ENCODE measurements around the gene TEKT5. TPM values are rescaled to one million over a fixed set of nuclear protein-coding genes. Genes with fewer than 3 reads are reported as not detected.
"Not testable (repeated sequence)": the region's sequence is repeated elsewhere in the genome, so short reads cannot be mapped to it uniquely, and the experiment has no call there.

TEKT5 gene
- total RNA-seq, 1 donor from 2014 or later: 0.59 TPM

GRCh38 chr16:10658943-10659342 is 35.8 kb downstream of the TEKT5 start:
- no peak for DNase-seq

- no peak for DNase-seq
Measured at GRCh38 chr16:10657925-10658324, 36.8 kb downstream of the TEKT5 start.

DNA sequence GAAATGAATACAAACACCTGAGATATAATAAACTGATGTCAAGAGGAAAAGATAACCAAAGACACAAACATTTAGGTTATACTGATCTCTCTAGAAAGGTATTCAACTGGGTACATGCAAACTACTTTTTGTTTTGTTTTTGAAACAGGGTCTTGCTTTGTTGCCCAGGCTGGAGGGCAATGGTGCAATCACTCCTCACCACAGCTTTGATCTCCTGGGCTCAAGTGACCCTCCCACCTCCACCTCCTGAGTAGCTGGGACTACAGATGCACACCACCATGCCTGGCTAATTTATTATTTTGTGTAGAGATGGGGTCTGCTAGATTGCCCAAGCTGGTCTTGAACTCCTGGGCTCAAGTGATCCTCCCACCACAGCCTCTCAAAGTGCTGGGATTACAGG is 38.1 kb downstream of the TEKT5 start:
- no peak for DNase-seq

DNA sequence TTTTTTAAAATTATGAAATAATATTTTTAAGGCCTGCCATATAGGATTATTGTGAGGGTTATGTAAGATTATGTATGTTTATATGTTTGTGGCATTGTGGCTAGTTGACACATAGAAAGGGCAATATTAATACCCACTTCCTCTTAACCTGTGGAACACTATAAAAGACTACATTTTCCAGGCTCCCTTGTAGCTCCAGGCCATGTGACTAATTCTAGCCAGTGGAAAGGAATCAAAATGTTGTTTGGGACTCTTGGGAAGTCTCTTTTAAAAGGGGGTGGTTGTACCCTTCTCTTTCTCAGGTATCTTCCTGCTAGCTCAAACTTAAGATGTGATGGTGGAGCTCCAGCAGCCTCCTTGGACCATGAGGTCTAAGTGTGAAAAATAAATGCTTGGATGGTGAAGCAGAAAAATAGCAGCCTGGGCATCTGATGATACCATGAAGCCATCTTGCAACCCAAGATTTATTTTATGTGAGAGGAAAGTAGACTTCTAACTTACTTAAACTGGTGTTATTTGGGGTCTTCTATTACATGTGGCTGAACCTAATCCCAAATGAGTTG is 39.2 kb downstream of the TEKT5 start:
- DNase-seq: no peak

GRCh38 chr16:10654592-10655414 is 39.9 kb downstream of the TEKT5 start:
- DNase-seq: no peak

DNA sequence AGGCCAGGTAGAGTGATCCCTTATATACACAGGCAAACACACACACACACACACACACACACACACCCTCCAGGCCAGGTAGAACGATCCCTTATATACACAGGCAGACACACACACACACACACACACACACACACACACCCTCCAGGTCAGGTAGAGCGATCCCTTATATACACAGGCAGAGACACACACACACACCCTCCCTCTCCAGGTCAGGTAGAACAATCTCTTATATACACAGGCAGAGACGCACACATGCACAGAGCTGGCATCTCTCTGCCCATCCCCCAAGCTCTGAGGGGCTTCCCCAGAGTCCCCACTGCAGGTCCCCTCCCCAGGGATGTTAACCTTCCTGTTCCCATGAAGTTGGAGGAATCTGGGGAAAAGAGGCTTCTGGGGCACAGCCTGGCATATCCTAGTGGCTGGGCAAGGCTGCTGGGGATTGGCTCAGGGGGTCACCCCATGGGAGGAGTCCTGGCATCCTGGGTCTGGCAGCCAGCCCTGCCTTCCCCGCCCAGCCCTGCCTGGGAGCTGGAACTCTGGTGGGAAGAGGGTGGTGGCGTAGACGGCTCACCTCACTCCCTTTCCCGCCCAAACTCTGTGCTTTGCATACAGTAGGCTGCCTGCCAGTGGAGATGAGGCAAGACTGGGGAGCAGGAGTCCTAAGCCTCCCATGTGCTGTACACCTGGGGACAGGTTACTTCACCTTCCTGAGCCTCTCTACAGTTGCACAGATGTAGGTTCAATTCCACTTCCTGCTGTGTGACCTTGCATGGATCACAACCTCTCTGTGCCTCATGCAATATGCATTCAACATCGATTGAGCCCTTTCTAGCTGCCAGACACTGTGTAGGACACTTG is 41.8 kb downstream of the TEKT5 start:
- DNase-seq: no peak

- DNase-seq: not testable (repeated sequence)
Measured at GRCh38 chr16:10649098-10649497, 45.6 kb downstream of the TEKT5 start.

GRCh38 chr16:10647721-10648296 is 46.9 kb downstream of the TEKT5 start:
- DNase-seq: no peak

DNA sequence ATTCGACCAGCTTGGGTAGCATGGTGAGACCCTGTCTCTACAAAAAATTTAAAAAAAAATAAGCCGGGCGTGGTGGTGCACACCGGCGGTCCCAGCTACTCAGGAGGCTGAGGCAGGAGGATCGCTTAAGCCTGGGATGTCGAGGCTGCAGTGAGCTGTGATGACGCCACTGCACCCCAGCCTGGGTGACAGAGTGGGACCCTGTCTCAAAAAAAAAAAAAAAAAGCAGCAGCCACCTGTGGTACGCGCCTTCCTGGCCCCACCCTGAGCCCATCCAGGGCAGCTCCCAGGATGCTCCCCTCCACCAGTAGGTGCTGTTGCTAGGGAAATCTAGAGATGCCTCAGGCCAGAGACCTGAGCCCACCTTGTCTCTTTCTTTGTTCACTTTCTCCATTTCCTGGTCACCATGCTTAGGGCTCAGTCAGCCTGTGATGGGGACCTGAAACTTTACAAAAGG is 47.4 kb downstream of the TEKT5 start:
- DNase-seq: no peak

- no peak for DNase-seq
Measured at GRCh38 chr16:10646581-10647263, 48.0 kb downstream of the TEKT5 start.

DNA sequence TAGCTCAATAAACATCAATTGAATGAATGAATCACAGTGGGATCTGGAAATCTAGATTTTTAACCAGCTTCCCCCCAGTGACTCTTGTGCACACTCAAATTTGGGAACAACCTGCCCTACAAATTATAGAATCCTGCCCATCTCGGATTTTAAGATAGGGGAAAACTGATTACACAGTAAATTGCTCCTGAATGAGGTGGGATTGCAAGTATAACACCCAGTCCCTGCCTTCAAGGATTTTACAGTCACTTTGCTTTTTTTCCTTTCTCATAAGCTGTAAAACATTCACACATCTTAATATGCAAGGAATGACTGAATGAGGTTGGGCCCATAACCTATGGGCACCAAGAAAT is 48.5 kb downstream of the TEKT5 start:
- DNase-seq: no peak

DNA sequence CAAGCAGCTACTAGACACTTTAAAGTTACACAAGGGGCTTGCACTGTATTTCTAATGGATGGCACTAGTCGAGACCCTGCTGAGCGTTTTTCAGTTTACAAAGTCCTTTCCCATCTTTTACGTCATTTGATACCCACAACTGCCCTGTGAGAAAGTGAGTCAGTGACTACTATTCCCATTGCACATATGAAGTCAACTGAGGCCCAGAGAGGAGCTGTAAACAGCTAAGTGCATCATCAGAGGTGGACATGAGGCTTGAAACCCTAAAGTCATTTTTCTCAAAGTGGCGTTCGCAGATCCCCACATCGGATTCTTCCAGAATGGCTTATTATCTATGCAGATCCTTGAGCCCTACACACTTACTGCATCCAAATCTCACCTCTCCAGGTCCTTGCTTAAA is 50.6 kb downstream of the TEKT5 start:
- no peak for DNase-seq

- no peak for DNase-seq
Measured at GRCh38 chr16:10642964-10643363, 51.8 kb downstream of the TEKT5 start.

- no peak for DNase-seq
Measured at GRCh38 chr16:10641953-10642949, 52.5 kb downstream of the TEKT5 start.

DNA sequence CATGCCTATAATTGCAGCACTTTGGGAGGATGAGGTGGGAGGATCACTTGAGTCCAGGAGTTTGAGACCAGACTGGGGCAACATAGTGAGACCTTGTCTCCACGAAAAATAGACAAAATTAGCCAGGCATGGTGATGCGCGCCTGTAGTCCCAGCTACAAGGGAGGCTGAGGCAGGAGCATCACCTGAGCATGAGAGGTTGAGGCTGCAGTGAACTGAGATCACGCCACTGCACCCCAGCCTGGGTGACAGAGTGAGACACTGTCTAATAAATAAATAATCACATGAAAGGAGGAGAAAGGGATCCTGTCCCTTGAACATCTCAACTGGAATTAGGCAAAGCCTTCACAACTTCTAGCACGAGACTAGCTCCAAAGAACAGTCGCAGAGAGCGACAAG is 53.2 kb downstream of the TEKT5 start:
- DNase-seq: no peak

GRCh38 chr16:10640934-10641333 is 53.8 kb downstream of the TEKT5 start:
- DNase-seq: no peak

DNA sequence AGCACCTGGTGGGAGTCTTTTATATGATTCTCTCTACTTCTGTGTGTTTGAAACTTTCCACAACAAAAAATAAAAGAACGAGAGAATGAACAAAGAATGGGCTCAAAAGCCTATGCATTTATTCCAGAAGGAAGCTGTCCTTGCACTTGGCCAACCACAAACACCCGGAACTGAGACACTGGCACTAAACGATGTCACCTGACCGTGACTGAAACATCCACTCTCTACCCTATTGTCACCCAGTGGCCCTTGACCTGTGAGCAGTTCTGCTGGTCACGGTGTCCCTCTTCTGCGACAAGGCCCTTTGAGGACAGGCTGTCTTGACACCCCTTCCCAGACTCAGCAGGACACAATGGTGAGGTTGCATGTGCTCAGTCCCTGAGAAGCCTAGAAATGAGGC is 56.6 kb downstream of the TEKT5 start:
- no peak for DNase-seq

DNA sequence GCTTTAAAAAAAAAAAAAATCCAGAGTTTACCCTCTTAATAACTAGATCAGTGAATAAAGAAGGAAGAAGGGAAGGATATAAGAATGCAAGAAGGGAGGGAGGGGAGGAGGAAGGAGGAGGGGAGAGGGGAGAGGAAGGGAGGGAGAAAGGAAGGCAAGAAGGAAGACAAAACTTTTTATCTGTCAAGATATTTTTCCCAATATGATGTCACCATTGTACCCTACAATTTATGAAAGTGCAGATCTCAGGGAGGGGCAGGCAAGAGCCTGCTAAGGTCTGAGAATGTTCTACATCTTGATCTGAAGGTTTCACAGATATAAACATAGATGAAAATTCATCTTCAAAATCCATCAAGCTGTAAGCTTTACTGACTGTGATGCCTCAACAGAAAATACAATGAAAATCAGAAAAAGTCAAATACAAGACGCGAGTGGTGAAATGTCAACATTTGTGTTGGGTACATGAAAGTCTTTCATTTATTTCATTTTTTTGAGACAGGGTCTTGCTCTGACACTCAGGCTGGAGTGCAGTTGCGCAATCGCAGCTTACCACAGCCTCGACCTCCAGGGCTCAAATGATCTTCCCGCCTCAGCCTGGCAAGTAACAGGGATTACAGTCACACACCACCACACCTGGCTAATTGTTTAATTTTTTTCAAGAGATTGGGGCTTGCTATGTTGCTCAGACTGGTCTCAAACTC is 57.2 kb downstream of the TEKT5 start:
- no peak for DNase-seq

DNA sequence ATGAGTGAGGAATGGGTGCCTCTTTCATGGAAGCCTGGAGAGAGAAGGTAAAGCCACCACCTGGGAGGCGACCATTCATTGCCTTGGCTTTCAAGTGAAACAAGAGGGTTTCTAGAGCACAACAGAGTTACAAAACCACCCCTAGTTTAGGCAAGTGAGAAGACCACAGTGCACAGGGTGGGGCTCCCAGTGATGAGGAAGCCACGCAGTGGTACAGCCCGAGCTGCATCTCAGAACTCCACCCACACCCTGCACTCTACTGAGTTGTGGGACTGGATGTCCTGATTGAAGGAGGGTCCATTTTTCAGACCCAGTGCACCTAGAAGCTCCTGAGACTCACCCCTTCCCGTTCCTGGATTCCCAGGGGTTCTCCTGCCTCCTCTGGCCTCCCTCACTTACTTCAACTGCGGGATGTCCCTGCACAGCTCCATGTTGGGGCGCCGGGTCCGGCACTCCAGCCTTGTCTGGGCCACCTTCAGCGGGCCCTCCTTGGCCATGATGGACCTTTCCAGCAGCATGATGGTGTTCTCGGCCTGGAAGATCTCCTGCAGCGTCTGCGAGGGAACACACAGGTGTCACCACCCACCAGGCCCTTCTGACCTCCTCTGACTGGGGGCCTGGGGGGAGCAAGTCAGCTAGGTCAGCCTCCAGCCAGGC is 59.2 kb downstream of the TEKT5 start:
- DNase-seq: no peak

DNA sequence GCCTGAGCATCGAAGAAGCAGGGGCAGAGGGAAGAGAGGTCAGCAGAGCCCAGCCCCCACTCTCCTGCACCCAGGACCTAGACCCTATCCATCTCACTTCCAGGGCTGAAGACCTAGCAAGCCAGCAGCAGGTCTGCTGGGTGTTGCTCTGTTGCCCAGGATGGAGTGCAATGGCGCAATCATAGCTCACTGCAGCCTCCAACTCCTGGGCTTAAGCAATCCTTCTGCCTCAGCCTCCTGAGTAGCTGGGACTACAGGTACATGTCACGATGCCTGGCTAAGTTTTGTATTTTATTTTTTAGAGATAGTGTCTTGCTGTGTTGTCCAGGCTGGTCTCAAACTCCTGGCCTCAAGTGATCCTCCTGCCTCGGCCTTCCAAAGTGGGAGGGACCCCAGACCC is 61.3 kb downstream of the TEKT5 start:
- not testable (repeated sequence) for DNase-seq

All from skin of body (tissue), 2 donors.